Activated T-helper 1 cell treated with Interleukin-2 at 50 U/mL for 16 hours (primary cell): ENCODE results near the gene TRAK2.

Experiments used
- DNase-seq: peaks from one replicate; pipeline ENCODE4 v3.0.0-alpha.2; 2020; ENCODE audit warnings: low read depth

The TRAK2 gene

DNA sequence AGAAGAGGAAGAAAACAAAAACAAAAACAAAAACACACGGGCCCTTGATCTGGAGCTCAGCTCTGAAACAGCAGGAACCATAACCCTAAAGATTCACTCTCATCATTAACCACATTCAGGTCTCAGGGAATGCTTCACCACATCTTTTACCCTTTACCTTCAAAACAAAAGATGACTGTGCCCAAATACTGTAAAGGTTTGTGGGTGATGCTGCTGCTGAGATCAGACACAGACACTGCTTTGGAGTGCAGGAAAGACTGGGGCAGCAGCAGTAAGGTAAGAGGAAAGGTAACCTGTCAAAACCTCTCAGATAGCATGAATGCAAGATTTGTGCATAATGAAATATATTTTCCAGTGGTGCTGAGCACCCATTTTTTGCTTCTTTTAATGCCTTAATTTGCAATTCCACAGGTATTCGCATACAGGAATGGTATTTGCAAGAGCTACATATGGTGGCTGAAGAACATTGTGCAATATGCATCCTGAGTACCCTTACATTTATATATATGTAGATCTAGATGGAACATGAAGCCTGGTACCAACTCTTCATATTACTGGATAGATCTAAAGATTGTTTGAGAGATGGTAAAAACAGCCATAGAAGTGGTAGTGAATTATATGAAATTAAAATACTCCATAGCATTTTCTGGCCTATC is 90.1 kb downstream of the TRAK2 start:
- DNase-seq = no peak

- no peak for DNase-seq
Measured at GRCh38 chr2:201360256-201360655, 91.0 kb downstream of the TRAK2 start.

GRCh38 chr2:201358684-201359083 is 92.6 kb downstream of the TRAK2 start:
- DNase-seq = no peak

DNA sequence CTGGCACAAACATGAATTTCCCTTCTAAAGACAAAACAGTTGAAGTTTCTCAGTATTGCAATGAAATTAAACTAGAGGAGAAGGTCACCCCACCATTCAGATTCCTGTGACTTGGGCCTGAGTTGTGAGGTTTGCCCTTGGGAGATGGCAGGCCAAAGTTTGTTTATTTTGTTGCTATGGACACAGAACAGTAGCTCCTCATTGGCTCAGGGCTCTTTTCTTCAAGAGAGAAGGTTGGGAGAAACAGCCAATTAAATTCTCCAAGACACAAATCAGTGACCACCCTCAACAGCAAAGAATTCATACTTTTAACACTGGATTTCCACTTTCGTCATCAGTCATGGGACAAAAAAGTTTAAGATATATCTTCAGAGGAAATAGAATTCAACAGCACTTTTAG is 94.0 kb downstream of the TRAK2 start, which contains the start of gene FLACC1:
Gene FLACC1 (minus strand): TSS at position 125 of the 400 bp plus-strand sequence. CDS start 5,941 bp downstream, outside the sequence.
- DNase-seq = no peak

GRCh38 chr2:201353116-201353515 is 98.1 kb downstream of the TRAK2 start:
- DNase-seq = no peak

DNA sequence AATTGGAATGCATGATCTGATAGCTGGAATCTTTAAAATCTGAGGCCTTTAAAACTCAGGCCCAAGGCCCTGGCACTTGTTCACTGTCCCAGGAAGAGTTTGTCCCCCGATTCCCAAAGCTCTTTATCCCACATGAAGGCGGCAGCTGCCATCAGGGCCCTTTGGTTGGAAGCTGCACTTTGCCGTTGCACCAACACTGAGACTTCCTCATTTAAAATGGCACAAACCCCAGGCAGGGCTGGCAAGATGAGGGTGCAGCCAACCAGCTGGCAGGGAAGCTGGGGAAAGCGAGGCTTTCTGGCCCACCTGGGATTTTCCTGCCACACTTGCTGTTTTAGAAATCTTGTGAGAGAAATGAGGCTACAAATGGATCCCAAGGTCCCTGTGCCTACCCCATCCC is 100.4 kb downstream of the TRAK2 start:
- DNase-seq = no peak

GRCh38 chr2:201349601-201350000 is 101.7 kb downstream of the TRAK2 start:
- DNase-seq = no peak

DNA sequence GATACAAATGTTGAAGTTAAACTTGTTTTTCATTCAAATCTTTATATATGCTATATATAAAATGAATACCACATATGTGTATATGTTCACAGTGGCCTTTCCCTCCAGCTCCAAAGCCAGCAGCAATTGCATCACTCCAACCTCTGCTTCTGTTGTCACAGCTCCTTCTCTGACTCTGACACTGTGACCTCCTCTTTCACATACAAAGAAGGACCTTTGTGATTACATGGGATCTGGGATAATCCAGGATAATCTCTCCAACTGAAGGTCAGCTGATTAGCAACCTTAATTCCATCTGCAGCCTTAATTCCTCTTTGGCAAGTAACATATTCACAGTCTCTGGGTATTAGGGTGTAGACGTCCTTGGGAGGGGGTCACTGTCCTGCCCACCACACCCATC is 102.5 kb downstream of the TRAK2 start:
- DNase-seq = no peak

DNA sequence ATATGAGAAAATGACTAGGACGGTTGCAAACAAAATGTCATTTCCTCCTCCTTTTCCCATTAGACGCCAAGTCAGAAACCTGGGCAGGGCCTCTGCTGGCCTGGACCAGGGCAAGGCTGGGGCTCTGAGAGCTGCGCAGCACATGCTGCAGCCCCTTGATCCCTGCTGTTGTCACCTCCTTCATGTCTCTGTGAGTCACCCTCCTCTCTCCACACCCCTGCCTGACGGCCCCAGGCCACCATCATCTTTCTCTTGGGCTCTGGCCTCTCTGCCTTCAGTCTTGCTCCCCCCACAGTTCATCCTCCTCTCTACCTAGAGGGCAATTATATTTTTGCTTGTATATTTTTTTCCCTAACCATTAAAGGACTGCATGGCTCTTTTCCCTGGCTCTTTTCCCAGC is 104.1 kb downstream of the TRAK2 start:
- no peak for DNase-seq

- DNase-seq = no peak
Measured at GRCh38 chr2:201345625-201346213, 105.5 kb downstream of the TRAK2 start.

DNA sequence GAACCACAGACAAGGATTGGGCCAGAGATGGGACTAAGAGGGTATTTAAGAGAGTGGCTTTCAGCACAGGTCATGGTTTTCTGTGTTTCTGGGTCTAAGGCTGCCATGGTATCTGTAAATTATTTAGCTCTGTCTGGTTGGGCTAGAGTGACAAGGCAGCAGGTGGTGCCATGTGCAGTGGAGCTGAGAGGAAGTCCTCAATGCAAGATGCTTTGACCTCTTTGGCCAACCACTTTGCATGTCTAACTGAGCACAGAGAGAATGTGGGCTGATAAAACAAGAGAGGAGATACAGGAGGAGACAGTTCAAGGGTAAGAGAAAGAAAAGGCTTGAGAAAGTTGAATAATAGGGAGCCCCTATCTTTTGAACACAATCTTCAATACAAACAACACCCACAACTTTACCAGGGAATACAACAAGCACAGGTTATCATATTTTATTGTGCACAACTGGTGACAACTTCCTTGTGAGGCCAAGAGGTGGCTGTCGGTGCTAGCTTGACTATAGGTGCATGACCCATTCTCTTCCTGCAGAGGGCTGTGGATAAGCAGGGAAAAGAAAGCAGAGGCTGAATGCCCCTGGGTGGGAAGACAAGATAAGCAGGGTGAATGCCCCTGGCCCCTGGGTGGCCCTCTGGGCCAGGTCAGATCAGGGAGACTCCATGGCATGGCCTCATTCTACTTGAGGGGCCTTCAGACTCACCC is 106.4 kb downstream of the TRAK2 start:
- DNase-seq = no peak

GRCh38 chr2:201343559-201343958 is 107.7 kb downstream of the TRAK2 start:
- DNase-seq = no peak

DNA sequence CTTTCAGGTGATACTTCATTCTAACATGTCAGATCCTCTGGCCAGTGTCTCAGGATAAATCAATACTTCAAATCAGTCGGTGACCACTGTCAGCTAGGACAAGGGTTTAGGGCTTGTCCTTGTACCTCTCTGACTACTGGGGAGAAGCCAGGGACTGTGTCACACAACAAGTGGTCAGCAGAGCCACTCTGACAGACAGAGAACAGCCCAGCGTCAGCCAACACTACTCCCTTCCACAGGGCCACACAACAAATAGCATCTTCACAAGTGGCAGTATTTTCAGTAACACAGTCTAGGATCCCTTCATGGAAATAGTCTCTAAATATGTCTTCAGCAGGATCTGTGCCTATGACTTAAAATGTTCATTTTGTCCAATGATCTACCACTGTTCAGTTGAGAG is 108.3 kb downstream of the TRAK2 start:
- no peak for DNase-seq

- no peak for DNase-seq
Measured at GRCh38 chr2:201329409-201329808, 121.8 kb downstream of the TRAK2 start.

- DNase-seq = no peak
Measured at GRCh38 chr2:201327678-201328077, 123.6 kb downstream of the TRAK2 start.
